ENCODE measurements around the gene HDAC10.

HDAC10 gene

GRCh38 chr22:50201191-50202129, 49.6 kb downstream of the HDAC10 start:
- no peak for DNase-seq (ENCODE audit: low read depth, low spot score)

GRCh38 chr22:50200461-50201190, 50.4 kb downstream of the HDAC10 start, which contains the start of gene SELENOO:
SELENOO (plus strand) TSS chr22:50201011; CDS start chr22:50201037, 26 bp downstream.
- DNase-seq (ENCODE audit: low read depth, low spot score) = peak; percentile 81

GRCh38 chr22:50199829-50200460, 51.1 kb downstream of the HDAC10 start:
- no peak for DNase-seq (ENCODE audit: low read depth, low spot score)

- DNase-seq (ENCODE audit: low read depth, low spot score) = no peak
These were observed 51.8 kb downstream of the HDAC10 start for GRCh38 chr22:50199251-50199721.

- no peak for DNase-seq (ENCODE audit: low read depth, low spot score)
These were observed 52.4 kb downstream of the HDAC10 start for GRCh38 chr22:50198624-50199017.

- no peak for DNase-seq (ENCODE audit: low read depth, low spot score)
These were observed 53.0 kb downstream of the HDAC10 start for GRCh38 chr22:50197856-50198623.

GRCh38 chr22:50197000-50197800, 53.9 kb downstream of the HDAC10 start:
- no peak for DNase-seq (ENCODE audit: low read depth, low spot score)

GRCh38 chr22:50196256-50196655, 54.8 kb downstream of the HDAC10 start:
- DNase-seq (ENCODE audit: low read depth, low spot score) = no peak
